IMR-90 (cell line): ENCODE measurements around the gene LPAR2.
"Not testable (repeated sequence)": the region's sequence is repeated elsewhere in the genome, so short reads cannot be mapped to it uniquely, and the experiment has no call there.

Experiments used
- BHLHE40 ChIP-seq: fragments of 150-350 bp; IDR thresholded peaks from 2 replicates; pipeline ENCODE4 v1.6.1; 2016; ENCODE audit warnings: mild to moderate bottlenecking, low read depth, low read length
- CEBPB ChIP-seq: IDR thresholded peaks from 2 replicates; pipeline ENCODE4 v1.6.1; 2012; ENCODE audit warnings: low read depth, low read length, improper control_type of control experiment
- POLR2A ChIP-seq: IDR thresholded peaks from 2 replicates; pipeline ENCODE4 v1.6.1; 2012; ENCODE audit warnings: mild to moderate bottlenecking, low read depth, low read length
- RAD21 ChIP-seq: IDR thresholded peaks from 2 replicates; pipeline ENCODE4 v1.6.1; 2012; ENCODE audit warnings: low read length, improper control_type of control experiment
- RFX5 ChIP-seq: IDR thresholded peaks from 2 replicates; pipeline ENCODE4 v1.8.0; 2012; ENCODE audit warnings: low read depth, mild to moderate bottlenecking, low read length, moderate library complexity
- SMC3 ChIP-seq: fragments of 150-350 bp; IDR thresholded peaks from 2 replicates; pipeline ENCODE4 v1.6.1; 2016; ENCODE audit warnings: low read depth, mild to moderate bottlenecking, antibody characterized with exemption, low read length, moderate library complexity
- TF ChIP-seq, protein P1 (sequence below): conservative IDR thresholded peaks from 2 replicates; pipeline ENCODE4 v1.5.1; 2012; ENCODE audit warnings: mild to moderate bottlenecking, low read depth, low read length, improper control_type of control experiment
- TF ChIP-seq, protein P2 (sequence below): fragments of 150-350 bp; IDR thresholded peaks from 2 replicates; pipeline ENCODE4 v1.6.1; 2017; ENCODE audit warnings: mild to moderate bottlenecking, antibody characterized with exemption, low read length, low read depth

DNA sequence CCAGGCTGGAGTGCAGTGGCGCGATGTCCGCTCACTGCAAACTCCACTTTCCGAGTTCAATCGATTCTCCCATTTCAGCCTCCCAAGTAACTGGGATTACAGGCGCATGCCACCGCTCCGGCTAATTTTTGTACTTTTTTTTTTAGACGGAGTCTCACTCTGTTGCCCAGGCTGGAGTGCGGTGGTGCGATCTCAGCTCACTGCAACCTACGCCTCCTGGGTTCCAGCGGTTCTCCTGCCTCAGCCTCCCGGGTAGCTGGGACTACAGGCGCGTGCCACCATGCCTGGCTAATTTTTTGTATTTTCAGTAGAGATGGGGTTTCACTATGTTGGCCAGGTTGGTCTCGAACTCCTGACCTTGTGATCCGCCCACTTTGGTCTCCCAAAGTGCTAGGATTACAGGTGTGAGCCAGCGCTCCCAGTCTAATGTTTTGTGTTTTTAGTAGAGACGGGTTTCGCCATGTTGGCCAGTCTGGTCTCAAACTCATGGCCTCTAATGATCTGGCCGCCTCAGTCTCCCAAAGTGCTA lies 37.5 kb upstream of the LPAR2 start:
- not testable (repeated sequence) for TF ChIP-seq POLR2A, RFX5, BHLHE40, RAD21, SMC3, CEBPB
- TF ChIP-seq, protein P1, sequence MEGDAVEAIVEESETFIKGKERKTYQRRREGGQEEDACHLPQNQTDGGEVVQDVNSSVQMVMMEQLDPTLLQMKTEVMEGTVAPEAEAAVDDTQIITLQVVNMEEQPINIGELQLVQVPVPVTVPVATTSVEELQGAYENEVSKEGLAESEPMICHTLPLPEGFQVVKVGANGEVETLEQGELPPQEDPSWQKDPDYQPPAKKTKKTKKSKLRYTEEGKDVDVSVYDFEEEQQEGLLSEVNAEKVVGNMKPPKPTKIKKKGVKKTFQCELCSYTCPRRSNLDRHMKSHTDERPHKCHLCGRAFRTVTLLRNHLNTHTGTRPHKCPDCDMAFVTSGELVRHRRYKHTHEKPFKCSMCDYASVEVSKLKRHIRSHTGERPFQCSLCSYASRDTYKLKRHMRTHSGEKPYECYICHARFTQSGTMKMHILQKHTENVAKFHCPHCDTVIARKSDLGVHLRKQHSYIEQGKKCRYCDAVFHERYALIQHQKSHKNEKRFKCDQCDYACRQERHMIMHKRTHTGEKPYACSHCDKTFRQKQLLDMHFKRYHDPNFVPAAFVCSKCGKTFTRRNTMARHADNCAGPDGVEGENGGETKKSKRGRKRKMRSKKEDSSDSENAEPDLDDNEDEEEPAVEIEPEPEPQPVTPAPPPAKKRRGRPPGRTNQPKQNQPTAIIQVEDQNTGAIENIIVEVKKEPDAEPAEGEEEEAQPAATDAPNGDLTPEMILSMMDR, result not testable (repeated sequence)
- TF ChIP-seq, protein P2, sequence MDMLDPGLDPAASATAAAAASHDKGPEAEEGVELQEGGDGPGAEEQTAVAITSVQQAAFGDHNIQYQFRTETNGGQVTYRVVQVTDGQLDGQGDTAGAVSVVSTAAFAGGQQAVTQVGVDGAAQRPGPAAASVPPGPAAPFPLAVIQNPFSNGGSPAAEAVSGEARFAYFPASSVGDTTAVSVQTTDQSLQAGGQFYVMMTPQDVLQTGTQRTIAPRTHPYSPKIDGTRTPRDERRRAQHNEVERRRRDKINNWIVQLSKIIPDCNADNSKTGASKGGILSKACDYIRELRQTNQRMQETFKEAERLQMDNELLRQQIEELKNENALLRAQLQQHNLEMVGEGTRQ, result not testable (repeated sequence)
